IMR-90 (cell line): Measurements from ENCODE around the gene ITCH. TPM values are rescaled to one million over a fixed set of nuclear protein-coding genes. Genes with fewer than 3 reads are reported as not detected.

Experiments
- ATAC-seq: fragments of 200-7000 bp; cut with Tn5 transposase; 2 replicates; pipeline ENCODE4 v1.9.1; 2020; ENCODE audit warnings: low read depth, mild to moderate bottlenecking, moderate library complexity
- BruUV-seq: library from RNA; stranded (reverse); fragments of 400-500 nt; replicated peaks from 2 replicates; lab custom pipeline; 2021; lab: Mats Ljungman, UMichigan
- CTCF ChIA-PET: fragments of 300-600 bp; formaldehyde crosslinking; extraction: SDS; loops from one replicate; lab custom pipeline; 2021; ENCODE audit warnings: antibody characterized with exemption; lab: Yijun Ruan, JAX
- POLR2A ChIA-PET: fragments of 300-600 bp; sonication (Branson Sonifier 250); formaldehyde crosslinking; loops from one replicate; lab custom pipeline; 2022; ENCODE audit warnings: antibody characterized with exemption; ENCODE audit not compliant: unreplicated experiment; lab: Charles Lee
- DNase-seq: peaks from one replicate; pipeline ENCODE4 v3.0.0; 2013
- H2AFZ ChIP-seq: replicated peaks from 2 replicates; pipeline ENCODE3; 2013; ENCODE audit warnings: low read length, mild to moderate bottlenecking; ENCODE audit not compliant: poor library complexity
- H2AK5ac ChIP-seq: 2 replicates; pipeline ENCODE4 v1.6.1; 2013; ENCODE audit warnings: low read depth, low read length, inconsistent platforms
- H2AK9ac ChIP-seq: replicated peaks from 2 replicates; pipeline ENCODE3; 2013; ENCODE audit warnings: mild to moderate bottlenecking, low read depth, low read length, moderate library complexity; ENCODE audit not compliant: poor library complexity
- H2BK120ac ChIP-seq: 2 replicates; pipeline ENCODE4 v1.6.1; 2013; ENCODE audit warnings: low read depth, low read length, inconsistent platforms
- H2BK15ac ChIP-seq: 3 replicates; pipeline ENCODE4 v1.6.1; 2013; ENCODE audit warnings: low read depth, low read length, inconsistent platforms
- H2BK20ac ChIP-seq: 2 replicates; pipeline ENCODE4 v1.6.1; 2013; ENCODE audit warnings: low read depth, mild to moderate bottlenecking, inconsistent platforms, low read length, moderate library complexity
- H2BK5ac ChIP-seq: 2 replicates; pipeline ENCODE4 v1.6.1; 2013; ENCODE audit warnings: mild to moderate bottlenecking, low read depth, low read length, inconsistent platforms; ENCODE audit not compliant: poor library complexity, severe bottlenecking
- H3K14ac ChIP-seq: replicated peaks from 2 replicates; pipeline ENCODE4 v1.6.1; 2013; ENCODE audit warnings: low read depth, low read length, inconsistent platforms
- H3K18ac ChIP-seq: 2 replicates; pipeline ENCODE4 v1.6.1; 2013; ENCODE audit warnings: low read depth, low read length, control low read depth
- H3K23ac ChIP-seq: 2 replicates; pipeline ENCODE4 v1.6.1; 2013; ENCODE audit warnings: low read depth, low read length, inconsistent platforms
- H3K27ac ChIP-seq: 2 replicates; pipeline ENCODE4 v1.5.1; 2013; ENCODE audit warnings: mild to moderate bottlenecking, control low read depth, low read length; ENCODE audit not compliant: insufficient read depth
- H3K27me3 ChIP-seq: 2 replicates; pipeline ENCODE4 v1.6.1; 2013; ENCODE audit warnings: low read length; ENCODE audit not compliant: control insufficient read depth, insufficient read depth
- H3K36me3 ChIP-seq: 2 replicates; pipeline ENCODE4 v1.6.1; 2013; ENCODE audit warnings: low read length, mixed read lengths; ENCODE audit not compliant: control insufficient read depth, insufficient read depth
- H3K4ac ChIP-seq: 2 replicates; pipeline ENCODE4 v1.6.1; 2013; ENCODE audit warnings: low read depth, low read length, inconsistent platforms
- H3K4me1 ChIP-seq: 2 replicates; pipeline ENCODE4 v1.6.1; 2013; ENCODE audit warnings: low read length, mixed read lengths; ENCODE audit not compliant: control insufficient read depth, insufficient read depth
- H3K4me2 ChIP-seq: 2 replicates; pipeline ENCODE4 v1.6.1; 2013; ENCODE audit warnings: low read depth, mild to moderate bottlenecking, control low read depth, low read length, moderate library complexity
- H3K4me3 ChIP-seq: 2 replicates; pipeline ENCODE4 v1.5.1; 2013; ENCODE audit warnings: low read depth, mild to moderate bottlenecking, control low read depth, low read length, moderate library complexity; ENCODE audit not compliant: insufficient read depth
- H3K56ac ChIP-seq: 2 replicates; pipeline ENCODE4 v1.6.1; 2013; ENCODE audit warnings: low read length, inconsistent platforms; ENCODE audit not compliant: insufficient read depth; ENCODE audit errors: extremely low read depth
- H3K79me1 ChIP-seq, 2 experiments: 2 replicates each; pipeline ENCODE4 v1.6.1; 2013; ENCODE audit warnings: low read length in 2 of 2, inconsistent platforms in 1 of 2, low read depth in 1 of 2
- H3K9ac ChIP-seq: 2 replicates; pipeline ENCODE4 v1.6.1; 2013; ENCODE audit warnings: low read depth, low read length, control low read depth
- H3K9me1 ChIP-seq: 2 replicates; pipeline ENCODE4 v1.6.1; 2013; ENCODE audit warnings: low read length, inconsistent platforms; ENCODE audit not compliant: insufficient read depth
- H3K9me3 ChIP-seq: 2 replicates; pipeline ENCODE4 v1.6.1; 2013; ENCODE audit warnings: low read length; ENCODE audit not compliant: control insufficient read depth, insufficient read depth
- H4K20me1 ChIP-seq: 2 replicates; pipeline ENCODE4 v1.6.1; 2013; ENCODE audit warnings: low read length, inconsistent platforms; ENCODE audit not compliant: insufficient read depth
- H4K5ac ChIP-seq: 2 replicates; pipeline ENCODE4 v1.6.1; 2013; ENCODE audit warnings: mild to moderate bottlenecking, low read depth, low read length, control low read depth
- H4K8ac ChIP-seq, 2 experiments: 2 replicates each; pipeline ENCODE4 v1.6.1; 2013; ENCODE audit warnings: low read depth in 2 of 2, low read length in 2 of 2, control low read depth in 1 of 2, inconsistent platforms in 1 of 2
- H4K91ac ChIP-seq: 2 replicates; pipeline ENCODE4 v1.6.1; 2013; ENCODE audit warnings: low read depth, low read length, inconsistent platforms; ENCODE audit not compliant: insufficient read depth
- CEBPB ChIP-seq: IDR thresholded peaks from 2 replicates; pipeline ENCODE4 v1.6.1; 2012; ENCODE audit warnings: low read depth, low read length, improper control_type of control experiment
- MAZ ChIP-seq: IDR thresholded peaks from 2 replicates; pipeline ENCODE4 v1.6.1; 2012; ENCODE audit warnings: low read depth, mild to moderate bottlenecking, low read length, improper control_type of control experiment, moderate library complexity, borderline replicate concordance
- POLR2A ChIP-seq: IDR thresholded peaks from 2 replicates; pipeline ENCODE4 v1.6.1; 2012; ENCODE audit warnings: mild to moderate bottlenecking, low read depth, low read length
- RAD21 ChIP-seq: IDR thresholded peaks from 2 replicates; pipeline ENCODE4 v1.6.1; 2012; ENCODE audit warnings: low read length, improper control_type of control experiment
- RCOR1 ChIP-seq: IDR thresholded peaks from 2 replicates; pipeline ENCODE4 v1.6.1; 2012; ENCODE audit warnings: mild to moderate bottlenecking, low read length, improper control_type of control experiment; ENCODE audit not compliant: insufficient replicate concordance
- RFX5 ChIP-seq: IDR thresholded peaks from 2 replicates; pipeline ENCODE4 v1.8.0; 2012; ENCODE audit warnings: low read depth, mild to moderate bottlenecking, low read length, moderate library complexity
- SMC3 ChIP-seq: fragments of 150-350 bp; IDR thresholded peaks from 2 replicates; pipeline ENCODE4 v1.6.1; 2016; ENCODE audit warnings: low read depth, mild to moderate bottlenecking, antibody characterized with exemption, low read length, moderate library complexity
- WGBS, 2 experiments: methylation state at CpG; one replicate each; pipeline versions ENCODE4 v1.1.5 to v1.1.7; 2013; ENCODE audit warnings: missing lambda C conversion rate in 2 of 2; ENCODE audit not compliant: insufficient read length in 1 of 2; ENCODE audit errors: extremely low coverage in 2 of 2; 5-methylcytosine and 5-hydroxymethylcytosine counted together
- dilution Hi-C: fragments of 300-500 bp; cut with HindIII; formaldehyde crosslinking; loops from one replicate; pipeline ENCODE4 v1.14.3; 2018; ENCODE audit warnings: low sequenced_read_pairs; ENCODE audit not compliant: unreplicated experiment
- in situ Hi-C: fragments of 300-500 bp; cut with MboI; formaldehyde crosslinking; loops from 3 replicates; pipeline ENCODE4 v1.14.3; 2019; ENCODE audit warnings: low sequenced_read_pairs, inconsistent platforms, mixed read lengths
- intact Hi-C: fragments of 100-400 bp; cut with micrococcal nuclease; formaldehyde crosslinking; loops from 2 replicates; pipeline ENCODE4 v1.10.0; 2022
- polyA plus RNA-seq, 3 experiments: library from polyadenylated mRNA; depleted of rRNA; stranded (reverse); fragments of >200 nt; gene quantifications; 2 replicates each; pipeline ENCODE4 v1.2.3, GENCODE V29; 2012; ENCODE audit warnings: low replicate concordance in 1 of 3
- total RNA-seq: library from RNA; depleted of rRNA; stranded (reverse); fragments of >200 nt; gene quantifications from 2 replicates; pipeline ENCODE4 v1.2.3, GENCODE V29; 2012
- TF ChIP-seq, protein P1 (sequence below): fragments of 150-350 bp; IDR thresholded peaks from 2 replicates; pipeline ENCODE4 v1.6.1; 2017; ENCODE audit warnings: mild to moderate bottlenecking, antibody characterized with exemption, low read length, low read depth
- TF ChIP-seq, protein P2 (sequence below): conservative IDR thresholded peaks from 2 replicates; pipeline ENCODE4 v1.5.1; 2012; ENCODE audit warnings: mild to moderate bottlenecking, low read depth, low read length, improper control_type of control experiment
- TF ChIP-seq, protein P3 (sequence below): fragments of 150-350 bp; IDR thresholded peaks from 2 replicates; pipeline ENCODE4 v1.6.1; 2016; ENCODE audit warnings: low read depth, mild to moderate bottlenecking, low read length, moderate library complexity, borderline replicate concordance

The ITCH gene
- total and polyA plus RNA-seq, 2 of the 4 experiments (the other 2 are of a cell fraction), result 12.7 to 94.6 TPM

DNA sequence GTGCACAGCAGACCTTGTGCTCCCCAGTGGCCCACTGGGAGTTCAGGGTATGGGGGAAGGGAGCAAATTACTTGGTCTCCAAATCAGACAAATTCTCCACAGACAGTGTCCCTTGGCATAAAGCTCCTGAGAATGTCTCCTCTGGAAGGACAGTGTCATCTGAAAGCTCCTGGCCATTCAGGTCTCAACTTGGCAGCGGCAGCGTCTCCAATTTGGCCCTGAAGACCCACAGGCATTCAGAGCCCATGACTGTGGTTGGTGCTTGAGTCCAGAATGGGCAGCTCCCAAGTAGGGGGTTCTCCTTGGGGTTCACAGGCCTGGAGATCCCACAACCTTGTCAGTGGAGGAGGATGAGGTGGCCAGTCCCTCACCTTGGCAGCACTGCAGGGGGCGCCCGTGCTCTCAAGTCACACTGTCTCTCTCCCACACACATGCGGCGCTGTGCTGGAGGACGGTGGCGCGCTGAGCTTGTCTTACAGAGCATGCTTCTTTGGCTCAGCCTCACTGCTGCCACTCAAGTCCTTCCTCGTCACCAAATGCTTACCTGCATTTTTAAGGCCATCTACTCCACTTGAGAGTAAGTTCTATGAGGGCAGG, 173.8 kb downstream of the ITCH start:
- Histone ChIP-seq H3K23ac (no peak overlapping the region), H3K9ac (no peak overlapping the region), H2AK9ac (no peak overlapping the region), H2AFZ (peak overlapping the region; percentile 38), H3K79me1 (peaks cover 19 to 62% of the 10 kb centered on the region in 2 experiments), H3K27ac (no peak overlapping the region), H3K9me3 (no peaks in the 10 kb centered on the region), H2BK5ac (no peak overlapping the region), H2BK15ac (no peak overlapping the region), H3K14ac (no peak overlapping the region), H4K5ac (no peak overlapping the region), H3K36me3 (peaks cover 73% of the 10 kb centered on the region), H2BK20ac (no peak overlapping the region), H2AK5ac (no peak overlapping the region), H3K4me1 (no peaks in the 10 kb centered on the region), H3K4ac (no peak overlapping the region), H3K56ac (no peak overlapping the region), H4K8ac (no peak overlapping the region), H2BK120ac (no peak overlapping the region), H3K4me3 (no peak overlapping the region), H3K9me1 (peaks cover 8% of the 10 kb centered on the region), H3K4me2 (no peak overlapping the region), H4K20me1 (peaks cover 20% of the 10 kb centered on the region), H3K18ac (no peak overlapping the region), H4K91ac (no peak overlapping the region), H3K27me3 (no peaks in the 10 kb centered on the region)
- CTCF ChIA-PET, result no interaction called here
- WGBS, 2 experiments, result no CpG with 5 or more reads among the region's 10 CpGs
- BruUV-seq, result no TSS peak
- TF ChIP-seq RCOR1, result no peak
- TF ChIP-seq, protein P1, sequence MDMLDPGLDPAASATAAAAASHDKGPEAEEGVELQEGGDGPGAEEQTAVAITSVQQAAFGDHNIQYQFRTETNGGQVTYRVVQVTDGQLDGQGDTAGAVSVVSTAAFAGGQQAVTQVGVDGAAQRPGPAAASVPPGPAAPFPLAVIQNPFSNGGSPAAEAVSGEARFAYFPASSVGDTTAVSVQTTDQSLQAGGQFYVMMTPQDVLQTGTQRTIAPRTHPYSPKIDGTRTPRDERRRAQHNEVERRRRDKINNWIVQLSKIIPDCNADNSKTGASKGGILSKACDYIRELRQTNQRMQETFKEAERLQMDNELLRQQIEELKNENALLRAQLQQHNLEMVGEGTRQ, result no peak
- no peak for TF ChIP-seq RFX5
- TF ChIP-seq CEBPB, result no peak
- TF ChIP-seq MAZ, result no peak
- 0 out of 2 replicates have a peak, but pooled peaks have one; percentile 5 for TF ChIP-seq RAD21
- TF ChIP-seq, protein P2, sequence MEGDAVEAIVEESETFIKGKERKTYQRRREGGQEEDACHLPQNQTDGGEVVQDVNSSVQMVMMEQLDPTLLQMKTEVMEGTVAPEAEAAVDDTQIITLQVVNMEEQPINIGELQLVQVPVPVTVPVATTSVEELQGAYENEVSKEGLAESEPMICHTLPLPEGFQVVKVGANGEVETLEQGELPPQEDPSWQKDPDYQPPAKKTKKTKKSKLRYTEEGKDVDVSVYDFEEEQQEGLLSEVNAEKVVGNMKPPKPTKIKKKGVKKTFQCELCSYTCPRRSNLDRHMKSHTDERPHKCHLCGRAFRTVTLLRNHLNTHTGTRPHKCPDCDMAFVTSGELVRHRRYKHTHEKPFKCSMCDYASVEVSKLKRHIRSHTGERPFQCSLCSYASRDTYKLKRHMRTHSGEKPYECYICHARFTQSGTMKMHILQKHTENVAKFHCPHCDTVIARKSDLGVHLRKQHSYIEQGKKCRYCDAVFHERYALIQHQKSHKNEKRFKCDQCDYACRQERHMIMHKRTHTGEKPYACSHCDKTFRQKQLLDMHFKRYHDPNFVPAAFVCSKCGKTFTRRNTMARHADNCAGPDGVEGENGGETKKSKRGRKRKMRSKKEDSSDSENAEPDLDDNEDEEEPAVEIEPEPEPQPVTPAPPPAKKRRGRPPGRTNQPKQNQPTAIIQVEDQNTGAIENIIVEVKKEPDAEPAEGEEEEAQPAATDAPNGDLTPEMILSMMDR, result peak; percentile 30; the same call in 1 of the 2 replicates
- TF ChIP-seq SMC3, result no peak
- TF ChIP-seq, protein P3, sequence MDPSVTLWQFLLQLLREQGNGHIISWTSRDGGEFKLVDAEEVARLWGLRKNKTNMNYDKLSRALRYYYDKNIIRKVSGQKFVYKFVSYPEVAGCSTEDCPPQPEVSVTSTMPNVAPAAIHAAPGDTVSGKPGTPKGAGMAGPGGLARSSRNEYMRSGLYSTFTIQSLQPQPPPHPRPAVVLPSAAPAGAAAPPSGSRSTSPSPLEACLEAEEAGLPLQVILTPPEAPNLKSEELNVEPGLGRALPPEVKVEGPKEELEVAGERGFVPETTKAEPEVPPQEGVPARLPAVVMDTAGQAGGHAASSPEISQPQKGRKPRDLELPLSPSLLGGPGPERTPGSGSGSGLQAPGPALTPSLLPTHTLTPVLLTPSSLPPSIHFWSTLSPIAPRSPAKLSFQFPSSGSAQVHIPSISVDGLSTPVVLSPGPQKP, result no peak
- no peak for TF ChIP-seq POLR2A
- intact Hi-C loops (loop anchor here (5.0 kb wide), 1 partner anchor 170 kb away; no protein-coding TSS in a partner anchor), dilution Hi-C loops (no loop called here), in situ Hi-C loops (no loop called here)
- no peak for DNase-seq
- ATAC-seq, result no peak
- POLR2A ChIA-PET, result interaction anchor here (0.6 kb wide), 1 partner anchor 978 kb away, joined by 5 read pairs; no protein-coding TSS in a partner anchor
